Right renal cortex interstitium (tissue), 3 donors: ENCODE measurements around the gene CD200R1. TPM values are rescaled to one million over a fixed set of nuclear protein-coding genes. Genes with fewer than 3 reads are reported as not detected.
"Not testable (repeated sequence)": the region's sequence is repeated elsewhere in the genome, so short reads cannot be mapped to it uniquely, and the experiment has no call there.

Experiments used
- DNase-seq, 3 donors: peaks; one replicate each; pipeline ENCODE4 v3.0.0-alpha.2; 2013; ENCODE audit warnings: low read depth in 3 of 3, low spot score in 2 of 3
- polyA plus RNA-seq, 3 donors: library from polyadenylated mRNA; unstranded; fragments of 120-200 nt; gene quantifications; one replicate each; pipeline ENCODE4 v1.2.1, GENCODE V29; 2013; ENCODE audit not compliant: insufficient read length in 3 of 3

The CD200R1 gene
- polyA plus RNA-seq, 3 donors: 0.90 to 1.3 (median 1.2) TPM

- no peak for DNase-seq
Measured at GRCh38 chr3:112976953-112977352, 2.0 kb upstream of the CD200R1 start.

DNA sequence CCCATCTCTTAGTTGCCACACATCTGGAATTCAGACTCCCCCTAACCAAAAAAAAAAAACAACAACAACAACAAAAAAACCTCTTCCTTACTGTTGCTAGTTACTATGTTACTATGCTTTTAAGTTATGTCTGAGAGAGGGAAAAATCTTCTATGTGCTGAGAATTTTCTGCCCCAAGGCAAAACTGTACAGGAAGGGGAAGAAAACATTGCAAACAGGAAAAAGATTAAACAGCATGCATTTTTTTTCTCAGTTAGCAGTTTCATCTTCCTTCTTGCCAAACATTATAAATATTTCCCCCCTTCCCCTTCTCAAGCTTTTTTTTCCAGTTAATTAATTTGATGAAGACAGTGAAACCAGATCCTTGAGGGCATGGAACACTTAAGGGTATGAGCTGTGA is 1.1 kb upstream of the CD200R1 start:
- DNase-seq: no peak

- no peak for DNase-seq
Measured at GRCh38 chr3:112974178-112974517, 755 bp downstream of the CD200R1 start.

DNA sequence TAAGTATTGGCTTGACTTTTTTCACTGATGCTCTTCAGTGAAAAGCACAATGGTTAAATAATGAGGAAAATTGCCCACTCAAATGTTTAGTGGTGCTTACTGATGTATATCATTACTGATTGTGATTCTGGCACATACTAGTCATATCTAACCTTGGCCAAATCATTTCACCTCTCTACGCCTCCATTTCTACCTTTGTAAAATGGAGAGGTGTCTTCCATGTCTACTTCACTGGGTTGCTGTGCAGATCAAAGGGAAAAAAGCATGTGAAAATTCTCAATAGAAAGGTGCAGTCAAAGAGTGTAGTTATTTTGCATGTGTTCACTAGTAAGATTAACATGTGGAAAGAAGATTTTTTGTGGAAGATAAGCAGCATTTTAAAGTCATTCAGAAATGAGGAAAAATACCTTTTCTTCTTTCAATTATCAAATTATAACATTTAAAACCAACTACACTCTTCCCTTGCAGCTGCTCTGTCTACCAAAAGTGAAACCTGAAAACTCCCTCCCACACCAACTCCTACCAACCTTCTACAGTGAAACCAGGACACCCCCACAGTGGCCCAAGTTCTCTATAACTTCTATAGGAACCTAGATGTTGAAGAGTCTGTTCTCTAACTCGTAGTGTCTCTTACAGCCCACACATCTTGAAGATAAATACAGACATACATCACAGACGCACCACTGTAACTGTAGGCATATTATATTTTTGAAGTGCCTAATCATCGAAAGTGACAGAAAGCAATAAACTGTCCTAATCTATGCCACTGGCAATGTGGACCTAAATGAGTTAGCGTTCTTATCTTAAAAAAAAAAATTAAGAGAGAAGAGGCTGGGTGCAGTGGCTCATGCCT is 1.4 kb downstream of the CD200R1 start:
- DNase-seq: no peak

GRCh38 chr3:112972158-112972557 is 2.7 kb downstream of the CD200R1 start:
- DNase-seq: no peak

- DNase-seq: no peak
Measured at GRCh38 chr3:112967828-112968227, 7.1 kb downstream of the CD200R1 start.

- DNase-seq: no peak
Measured at GRCh38 chr3:112967425-112967824, 7.5 kb downstream of the CD200R1 start.

- DNase-seq: no peak
Measured at GRCh38 chr3:112966633-112967032, 8.3 kb downstream of the CD200R1 start.

- no peak for DNase-seq
Measured at GRCh38 chr3:112965656-112966055, 9.2 kb downstream of the CD200R1 start.

DNA sequence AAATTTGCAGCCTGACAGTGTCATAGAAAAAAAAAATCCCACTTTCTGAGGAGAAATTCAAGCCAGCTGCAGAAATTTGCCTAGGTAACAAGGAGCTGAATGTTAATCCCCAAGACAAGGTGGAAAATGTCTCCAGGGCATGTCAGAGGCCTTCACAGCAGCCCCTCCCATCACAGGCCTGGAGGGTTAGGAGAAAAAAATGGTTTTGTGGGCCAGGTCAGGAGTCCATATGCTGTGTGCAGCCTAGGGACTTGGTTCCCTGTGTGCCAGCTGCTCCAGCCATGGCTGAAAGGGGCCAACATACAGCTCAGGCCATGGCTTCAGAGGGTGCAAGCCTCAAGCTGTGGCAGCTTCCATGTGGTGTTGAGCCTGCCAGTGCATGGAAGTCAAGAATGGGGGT is 11.2 kb downstream of the CD200R1 start:
- no peak for DNase-seq

DNA sequence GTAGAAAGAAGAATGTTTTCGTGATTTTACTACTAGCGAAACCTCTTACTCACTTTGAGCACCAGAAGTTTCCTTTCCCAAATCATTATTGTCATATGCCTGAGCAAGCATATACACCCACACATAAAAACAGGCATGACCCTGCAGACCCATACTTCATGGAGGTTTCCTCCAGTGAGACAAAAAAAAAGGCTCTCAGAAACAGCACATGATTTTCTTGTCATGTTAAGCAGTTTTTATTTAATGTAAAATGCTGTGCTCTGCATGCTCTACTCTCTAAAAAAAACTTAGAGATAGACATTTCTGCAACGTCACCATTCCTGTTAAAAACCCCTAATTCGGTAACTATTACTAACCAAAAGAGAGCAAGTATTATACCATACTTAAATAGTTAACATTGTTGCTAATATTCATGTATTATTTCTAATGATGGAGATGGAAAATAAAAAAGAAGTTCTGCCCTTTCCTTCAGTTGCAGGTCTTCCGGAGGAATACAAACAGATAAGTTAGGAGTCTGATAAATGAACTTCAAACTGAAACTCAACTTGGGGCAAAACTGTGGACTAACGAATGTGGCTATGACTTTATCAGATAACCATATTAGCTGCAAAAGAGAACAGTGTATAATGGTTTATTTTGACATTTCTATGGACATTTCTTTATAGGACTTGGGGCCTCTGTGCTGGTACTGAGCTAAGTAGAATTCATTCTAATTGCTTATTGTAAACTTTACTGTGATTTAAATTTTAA is 15.9 kb downstream of the CD200R1 start:
- DNase-seq: no peak

- no peak for DNase-seq
Measured at GRCh38 chr3:112956351-112956750, 18.6 kb downstream of the CD200R1 start.

GRCh38 chr3:112948346-112948838 is 26.5 kb downstream of the CD200R1 start:
- DNase-seq: no peak

DNA sequence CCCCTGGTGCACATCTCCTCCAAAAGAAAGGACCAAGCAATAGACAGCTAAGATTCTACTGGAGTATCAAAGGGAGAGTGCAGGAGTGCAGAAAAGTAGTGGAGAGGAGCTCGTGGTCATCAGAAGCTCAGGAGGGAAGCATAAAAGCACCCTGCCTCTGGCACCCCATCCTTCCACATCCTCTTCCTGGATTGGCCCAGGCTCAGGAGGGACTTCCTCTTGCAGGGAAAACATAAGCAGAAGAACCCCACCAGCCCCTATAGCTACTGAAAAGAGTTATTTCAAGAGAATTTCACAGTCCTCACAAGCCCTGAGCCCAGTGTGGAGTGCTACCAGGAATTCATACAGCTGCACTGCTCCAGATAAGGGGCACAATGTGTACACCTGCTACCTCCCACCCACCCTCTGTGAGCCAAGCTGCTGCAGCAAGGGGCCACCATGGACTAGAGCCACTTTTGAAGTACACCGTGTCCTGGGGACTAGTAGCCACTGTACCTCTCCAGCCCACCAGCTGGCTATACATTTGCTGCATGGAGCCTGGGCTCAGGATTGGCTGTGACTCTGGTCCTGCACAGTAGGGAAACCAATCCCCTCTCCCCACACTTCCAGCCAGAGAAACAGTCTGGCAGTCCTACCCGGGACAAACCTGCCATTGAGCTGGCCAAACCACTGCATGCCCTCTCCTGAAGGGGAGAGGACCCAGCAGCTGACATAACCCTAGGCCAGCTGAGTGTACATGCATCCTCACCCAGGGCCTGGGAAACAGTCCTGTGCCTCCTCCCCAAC is 43.0 kb downstream of the CD200R1 start:
- no peak for DNase-seq

DNA sequence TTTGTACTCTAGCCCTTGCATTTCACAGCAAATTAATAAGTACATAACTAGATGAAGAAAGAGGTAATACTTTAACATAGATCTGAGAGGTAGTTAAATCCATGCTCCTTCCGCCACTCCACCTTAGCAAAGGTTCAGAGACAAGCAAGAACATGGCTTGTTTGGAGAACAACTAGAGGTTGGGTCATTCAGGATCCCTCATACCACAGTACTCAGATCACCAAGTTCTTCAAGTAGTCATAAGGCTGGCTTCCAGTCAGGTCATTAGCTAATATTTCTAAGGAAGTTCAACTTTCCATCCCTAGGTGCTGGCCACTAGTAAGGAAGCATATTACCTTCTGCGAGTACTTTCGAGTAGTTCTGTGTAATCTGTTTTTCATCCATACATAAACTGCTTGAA is 44.1 kb downstream of the CD200R1 start:
- DNase-seq: no peak

- no peak for DNase-seq
Measured at GRCh38 chr3:112925969-112926368, 48.9 kb downstream of the CD200R1 start.

- no peak for DNase-seq
Measured at GRCh38 chr3:112925560-112925959, 49.3 kb downstream of the CD200R1 start.

DNA sequence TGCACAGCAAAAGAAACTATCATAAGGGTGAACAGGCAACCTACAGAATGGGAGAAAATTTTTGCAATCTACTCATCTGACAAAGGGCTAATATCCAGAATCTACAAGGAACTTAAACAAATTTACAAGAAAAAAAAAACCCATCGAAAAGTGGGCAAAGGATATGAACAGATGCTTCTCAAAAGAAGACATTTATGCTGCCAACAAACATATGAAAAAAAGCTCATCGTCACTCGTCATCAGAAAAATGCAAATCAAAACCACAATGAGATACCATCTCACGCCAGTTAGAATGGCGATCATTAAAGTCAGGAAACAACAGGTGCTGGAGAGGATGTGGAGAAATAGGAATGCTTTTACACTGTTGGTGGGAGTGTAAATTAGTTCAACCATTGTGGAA is 55.4 kb downstream of the CD200R1 start:
- DNase-seq: not testable (repeated sequence)

- no peak for DNase-seq
Measured at GRCh38 chr3:112908252-112908651, 66.7 kb downstream of the CD200R1 start.

GRCh38 chr3:112904786-112905185 is 70.1 kb downstream of the CD200R1 start:
- DNase-seq: no peak

- DNase-seq: no peak
Measured at GRCh38 chr3:112900113-112900512, 74.8 kb downstream of the CD200R1 start.
